T-helper 2 cell treated with Interferon-gamma antibody and Interleukin-4, amounts not matched to agents 100 ng/mL and 5 ng/mL, for 36 hours (primary cell): Measurements from ENCODE around the gene HTR3B. TPM values are rescaled to one million over a fixed set of nuclear protein-coding genes. Genes with fewer than 3 reads are reported as not detected.
"Not testable (repeated sequence)": the region's sequence is repeated elsewhere in the genome, so short reads cannot be mapped to it uniquely, and the experiment has no call there.

Experiments
- intact Hi-C: fragments of 100-400 bp; cut with micrococcal nuclease; formaldehyde crosslinking; loops from one replicate; pipeline ENCODE4 v1.15.1; 2023
- total RNA-seq: library from RNA; stranded (reverse); gene quantifications from 2 replicates; pipeline ENCODE4 v1.2.3, GENCODE V29; 2022

HTR3B gene
- total RNA-seq, 1 donor from 2014 or later: not detected

- intact Hi-C loops: no loop called here
These were observed 33.3 kb downstream of the HTR3B start for GRCh38 chr11:113937918-113938317.

DNA sequence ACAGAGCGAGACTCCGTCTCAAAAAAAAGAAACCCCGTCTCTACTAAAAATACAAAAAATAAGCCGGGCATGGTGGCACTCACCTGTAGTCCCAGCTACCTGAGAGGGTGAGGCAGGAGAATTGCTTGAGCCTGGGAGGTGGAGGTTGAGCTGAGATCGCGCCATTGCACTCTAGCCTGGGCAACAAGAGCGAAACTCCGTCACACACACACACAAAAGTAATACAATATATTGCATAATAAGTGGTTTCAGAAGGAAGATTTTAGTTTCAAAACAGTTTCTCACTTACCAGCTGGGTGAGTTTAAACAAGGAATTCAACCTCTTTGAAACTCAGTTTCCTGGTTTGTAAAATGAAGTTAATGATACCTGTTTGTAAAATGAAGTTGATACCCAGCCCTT is 37.7 kb downstream of the HTR3B start:
- intact Hi-C loops: no loop called here

DNA sequence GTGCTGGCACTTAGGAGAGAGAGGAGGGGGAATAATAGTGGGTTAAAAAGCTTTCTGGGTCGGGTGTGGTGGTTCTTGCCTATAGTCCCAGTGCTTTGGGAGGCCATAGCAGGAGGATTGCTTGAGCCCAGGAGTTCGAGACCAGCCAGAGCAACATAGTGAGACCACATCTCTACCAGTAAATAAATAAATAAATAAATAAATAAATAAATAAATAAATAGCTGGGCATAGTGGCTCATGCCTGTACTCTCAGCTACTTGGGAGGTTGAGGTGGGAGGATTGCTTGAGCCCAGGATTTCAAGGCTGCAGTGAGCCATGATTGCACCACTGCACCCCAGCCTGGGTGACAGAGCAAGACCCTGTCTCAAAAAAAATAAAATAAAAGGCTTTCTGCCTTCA is 41.6 kb downstream of the HTR3B start:
- intact Hi-C loops: not testable (repeated sequence)

DNA sequence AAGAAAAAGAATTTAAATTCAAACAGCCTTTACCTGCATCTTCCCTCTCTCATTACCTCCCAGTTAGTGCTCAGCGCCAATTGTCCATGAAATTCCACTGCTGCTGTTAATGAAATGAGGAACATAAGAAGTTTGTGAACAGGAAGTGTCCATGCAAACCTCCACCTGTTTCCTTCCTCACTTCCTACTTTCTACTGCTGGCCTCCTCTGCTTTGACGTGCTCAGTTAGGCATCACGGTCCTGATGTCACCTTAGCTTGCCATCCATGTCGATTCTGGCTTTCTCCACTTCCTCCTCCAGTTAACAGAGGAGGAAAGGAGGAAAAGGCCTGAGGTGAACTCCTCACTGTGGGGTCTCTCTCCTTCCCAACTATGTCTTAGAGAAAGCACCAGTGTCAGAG is 43.4 kb downstream of the HTR3B start:
- intact Hi-C loops: no loop called here

DNA sequence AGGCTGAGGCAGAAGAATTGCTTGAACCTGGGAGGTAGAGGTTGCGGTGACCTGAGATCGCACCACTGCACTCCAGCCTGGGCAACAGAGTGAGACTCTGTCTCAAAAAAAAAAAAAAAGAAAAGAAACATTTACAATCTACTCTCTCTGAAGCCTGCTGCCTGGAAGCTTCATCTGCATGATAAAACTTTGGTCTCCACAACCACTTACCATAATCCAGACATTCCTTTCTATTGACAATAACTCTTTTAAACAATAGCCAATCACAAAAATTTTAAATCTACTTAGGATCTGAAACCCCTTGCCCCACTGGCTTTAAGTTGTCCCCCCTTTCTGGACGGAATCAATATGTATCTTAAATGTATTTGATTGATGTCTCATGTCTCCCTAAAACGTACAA is 45.3 kb downstream of the HTR3B start:
- intact Hi-C loops: no loop called here

- intact Hi-C loops: no loop called here
These were observed 46.9 kb downstream of the HTR3B start for GRCh38 chr11:113951537-113951936.

DNA sequence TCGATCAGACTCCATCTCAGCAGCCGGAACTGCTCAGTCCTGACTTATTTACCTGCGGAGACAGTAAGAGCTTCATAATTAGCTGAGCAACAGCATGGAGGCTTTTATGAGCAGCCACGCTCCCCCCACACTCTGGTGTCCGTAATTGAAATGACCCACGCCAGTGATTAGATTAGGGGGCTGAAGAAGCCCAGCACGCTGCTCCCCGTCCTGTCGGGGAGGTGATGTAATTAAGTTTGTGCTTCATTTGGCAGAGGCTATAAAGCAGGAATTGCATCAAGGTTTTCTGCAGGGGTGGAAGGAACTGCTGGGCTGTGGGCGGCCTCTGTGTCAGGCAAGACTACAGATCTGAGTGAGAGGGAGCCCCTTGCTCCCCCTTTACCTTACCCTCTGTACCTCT is 47.5 kb downstream of the HTR3B start:
- intact Hi-C loops: no loop called here

DNA sequence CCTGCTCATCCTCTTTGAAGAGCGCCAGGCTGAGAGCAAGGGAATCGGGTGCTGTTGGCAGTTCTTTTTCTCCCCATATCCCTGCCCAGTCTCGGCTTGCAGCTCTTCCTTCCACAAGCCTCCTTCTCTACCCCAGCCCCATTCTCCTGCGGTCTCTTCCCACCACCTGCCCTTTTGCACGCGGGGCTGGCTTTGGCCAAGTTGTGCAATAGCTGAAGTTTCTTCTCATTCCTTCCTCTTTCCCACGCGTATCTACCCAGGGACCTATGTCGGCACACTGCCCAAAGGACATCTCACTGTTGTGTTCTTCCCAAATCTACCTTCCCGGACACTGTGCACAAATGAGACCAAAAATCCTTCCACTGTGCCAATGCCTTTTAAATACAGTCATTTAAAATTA is 48.0 kb downstream of the HTR3B start:
- intact Hi-C loops: no loop called here

DNA sequence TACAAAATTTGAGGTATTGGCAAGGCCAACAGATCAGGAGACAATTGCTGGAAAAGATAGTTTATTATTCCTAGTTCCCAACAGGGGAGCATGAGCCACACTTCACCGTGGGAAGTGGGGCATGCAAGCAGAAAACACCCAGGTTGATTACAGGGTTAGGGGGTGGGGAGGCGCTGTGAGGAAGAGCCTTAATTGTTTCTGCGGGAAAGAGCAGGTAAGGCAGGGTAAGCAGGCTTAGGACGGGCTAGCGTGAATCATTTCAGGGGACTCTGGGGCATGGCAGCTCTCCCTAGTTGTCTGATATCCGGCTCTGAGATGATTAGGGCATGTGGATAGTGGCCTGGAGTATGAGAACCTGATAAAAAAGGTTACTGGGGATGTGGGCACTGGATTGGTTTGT is 49.6 kb downstream of the HTR3B start:
- intact Hi-C loops: no loop called here

GRCh38 chr11:113956986-113957385 is 52.4 kb downstream of the HTR3B start:
- intact Hi-C loops: no loop called here

DNA sequence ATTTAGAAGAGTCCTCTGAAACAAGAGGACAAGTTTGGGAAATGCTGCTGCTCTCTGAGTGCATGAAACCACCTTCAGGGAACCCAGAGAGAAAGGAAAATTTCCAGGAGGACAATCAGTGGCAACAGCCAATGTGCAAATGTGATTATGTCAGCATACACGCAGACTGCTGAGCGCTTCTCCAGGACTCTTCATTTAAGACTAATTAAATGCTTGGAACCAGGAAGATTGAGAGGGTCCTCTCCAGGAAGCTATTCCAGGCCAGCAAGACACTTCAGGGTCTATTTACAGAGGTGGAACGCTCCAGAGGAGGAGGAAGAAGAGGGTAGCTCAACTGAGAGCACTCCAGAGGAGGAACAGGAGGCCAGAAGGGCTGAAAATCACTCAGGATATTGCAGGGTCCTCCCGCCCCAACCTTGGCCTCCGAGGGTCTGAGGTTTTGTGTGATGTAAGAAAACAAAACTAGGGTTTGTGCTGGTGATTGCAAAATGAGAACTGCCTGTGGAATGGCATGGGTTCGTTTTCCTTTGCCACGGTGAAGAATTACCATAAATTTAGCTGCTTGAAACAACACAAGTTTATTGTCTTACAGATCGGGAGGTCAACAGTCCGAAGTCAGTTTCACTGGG is 56.2 kb downstream of the HTR3B start:
- intact Hi-C loops: no loop called here

DNA sequence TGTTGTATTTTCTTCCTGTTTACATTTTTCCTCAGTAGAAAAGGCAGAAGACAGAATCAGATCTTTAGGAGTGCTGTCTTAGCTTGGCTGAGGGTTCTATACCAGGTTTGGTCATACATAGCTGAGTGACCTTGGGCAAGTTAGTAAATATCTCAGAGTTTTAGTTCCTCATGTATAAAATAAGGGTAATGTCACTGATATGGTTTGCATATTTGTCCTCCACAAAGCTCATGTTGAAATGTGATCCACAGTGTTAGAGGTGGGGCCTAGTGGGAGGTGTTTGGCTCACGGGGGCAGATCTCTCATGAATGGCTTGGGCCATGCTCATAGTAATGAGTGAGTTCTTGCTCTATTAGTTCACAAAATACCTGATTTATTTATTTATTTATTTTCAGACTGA is 62.8 kb downstream of the HTR3B start:
- intact Hi-C loops: no loop called here

- intact Hi-C loops: no loop called here
These were observed 67.1 kb downstream of the HTR3B start for GRCh38 chr11:113971506-113972195.

- intact Hi-C loops: no loop called here
These were observed 70.3 kb downstream of the HTR3B start, which contains the start of gene HTR3A for GRCh38 chr11:113974741-113975470. HTR3A (plus strand) TSS chr11:113975108; CDS start chr11:113975326, 218 bp downstream.

GRCh38 chr11:113977071-113977490 is 72.5 kb downstream of the HTR3B start:
- intact Hi-C loops: no loop called here

DNA sequence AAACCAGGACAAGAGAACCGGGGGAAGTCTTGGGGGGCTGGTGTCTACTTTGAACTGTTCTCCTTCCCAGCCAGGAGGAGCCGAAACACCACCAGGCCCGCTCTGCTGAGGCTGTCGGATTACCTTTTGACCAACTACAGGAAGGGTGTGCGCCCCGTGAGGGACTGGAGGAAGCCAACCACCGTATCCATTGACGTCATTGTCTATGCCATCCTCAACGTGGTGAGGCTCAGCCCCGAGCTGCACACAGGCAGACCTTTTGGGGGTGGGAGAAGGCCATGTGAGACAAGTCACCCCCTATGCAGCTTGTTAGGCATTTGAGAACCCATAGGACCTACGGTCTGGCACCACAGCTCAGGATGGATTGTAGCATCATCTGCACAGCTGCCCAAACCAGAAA is 73.1 kb downstream of the HTR3B start:
- intact Hi-C loops: no loop called here

- intact Hi-C loops: no loop called here
These were observed 74.8 kb downstream of the HTR3B start for GRCh38 chr11:113979431-113979830.

DNA sequence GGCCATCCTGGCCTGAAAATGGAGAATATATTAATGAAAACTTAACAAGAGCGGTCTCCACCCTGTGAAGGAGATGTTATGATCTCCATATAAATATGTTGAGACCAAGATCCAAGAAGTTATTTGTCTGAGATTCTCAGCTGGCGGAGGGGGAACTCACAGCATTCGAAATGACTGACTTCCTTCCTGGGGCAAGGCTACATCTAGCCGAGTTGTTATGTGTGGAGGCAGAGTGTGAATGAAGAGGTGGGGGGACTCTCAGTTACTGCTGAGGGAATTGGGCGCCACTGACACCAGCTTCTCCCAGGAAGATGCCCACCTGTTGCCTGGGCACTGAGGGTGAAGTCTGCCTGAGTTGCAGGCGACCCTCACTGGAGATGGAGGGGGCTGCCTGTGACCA is 76.2 kb downstream of the HTR3B start:
- intact Hi-C loops: no loop called here

DNA sequence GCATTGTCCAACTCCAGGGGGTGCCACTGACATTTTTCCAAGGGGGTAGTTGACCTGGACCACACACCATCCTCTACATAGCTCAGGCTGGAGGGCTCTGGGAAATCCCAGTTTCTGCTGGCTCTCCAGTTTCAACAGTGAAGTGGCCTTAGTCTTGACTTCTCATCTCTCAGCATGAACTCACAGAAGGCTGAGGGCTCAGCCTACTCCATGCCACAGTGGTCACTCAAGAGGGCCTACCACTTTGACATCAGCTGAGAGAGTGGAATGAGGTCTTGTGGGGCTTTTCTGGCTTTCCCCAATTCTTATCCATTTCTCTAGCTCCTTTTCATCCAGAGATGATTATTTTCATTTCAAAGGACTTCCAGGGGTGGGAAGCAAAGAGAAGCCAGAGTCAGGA is 77.7 kb downstream of the HTR3B start:
- intact Hi-C loops: no loop called here

DNA sequence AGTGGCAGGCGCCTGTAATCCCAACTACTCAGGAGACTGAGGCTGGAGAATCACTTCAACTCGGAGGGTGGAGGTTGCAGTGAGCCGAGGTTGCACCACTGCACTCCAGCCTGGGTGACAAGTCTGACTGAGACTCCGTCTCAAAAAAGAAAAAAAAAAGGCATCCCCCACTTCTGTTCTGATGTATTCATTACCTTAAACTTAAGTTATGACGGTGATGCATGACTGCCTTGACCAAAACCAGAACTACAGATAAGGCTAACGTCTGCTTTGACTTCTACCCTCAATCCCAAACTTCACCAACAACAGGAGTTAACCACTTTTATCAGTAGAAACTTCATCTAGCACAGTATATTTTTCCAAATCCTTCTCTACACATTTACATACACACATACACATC is 80.2 kb downstream of the HTR3B start:
- intact Hi-C loops: no loop called here

DNA sequence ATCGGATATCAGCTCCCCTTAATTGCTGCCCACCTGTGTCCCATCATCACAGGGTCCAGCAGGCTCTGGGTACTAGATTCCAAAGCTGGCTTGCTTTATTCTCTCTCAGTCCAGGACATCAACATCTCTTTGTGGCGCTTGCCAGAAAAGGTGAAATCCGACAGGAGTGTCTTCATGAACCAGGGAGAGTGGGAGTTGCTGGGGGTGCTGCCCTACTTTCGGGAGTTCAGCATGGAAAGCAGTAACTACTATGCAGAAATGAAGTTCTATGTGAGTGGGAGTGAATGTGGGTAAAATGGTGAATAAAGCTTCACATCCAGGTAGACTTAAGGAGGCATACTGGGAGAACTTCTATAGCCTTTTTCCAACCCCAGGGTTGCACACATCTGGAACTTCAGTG is 81.3 kb downstream of the HTR3B start:
- intact Hi-C loops: no loop called here

GRCh38 chr11:113986351-113987140 is 82.0 kb downstream of the HTR3B start:
- intact Hi-C loops: no loop called here
